Mucosa of rectum (tissue), 2 donors: ENCODE results near the gene DLX5.
A peak's percentile ranks its signal among the peaks of the same experiment; 100 is the strongest.

Source experiments
- H3K27ac ChIP-seq, 2 donors: one replicate each; pipeline ENCODE4 v1.7.0; 2013; ENCODE audit warnings: inconsistent platforms in 2 of 2, low read depth in 2 of 2, low read length in 2 of 2
- H3K27me3 ChIP-seq, 2 donors: one replicate each; pipeline ENCODE4 v1.7.0; 2013; ENCODE audit warnings: low read length in 2 of 2; ENCODE audit not compliant: control insufficient read depth in 2 of 2, insufficient read depth in 2 of 2
- H3K36me3 ChIP-seq, 2 donors: one replicate each; pipeline ENCODE4 v1.7.0; 2013; ENCODE audit warnings: low read length in 2 of 2; ENCODE audit not compliant: control insufficient read depth in 2 of 2, insufficient read depth in 2 of 2
- H3K4me1 ChIP-seq, 2 donors: one replicate each; pipeline ENCODE4 v1.7.0; 2013; ENCODE audit warnings: low read length in 2 of 2, mild to moderate bottlenecking in 1 of 2; ENCODE audit not compliant: control insufficient read depth in 2 of 2, insufficient read depth in 2 of 2
- H3K4me3 ChIP-seq, 2 donors: one replicate each; pipeline ENCODE4 v1.7.0; 2013; ENCODE audit warnings: low read length in 2 of 2
- H3K9ac ChIP-seq, 2 donors: one replicate each; pipeline ENCODE4 v1.7.0; 2013; ENCODE audit warnings: low read length in 2 of 2, low read depth in 1 of 2, mild to moderate bottlenecking in 1 of 2
- H3K9me3 ChIP-seq, 2 donors: one replicate each; pipeline ENCODE4 v1.7.0; 2013; ENCODE audit warnings: low read length in 2 of 2; ENCODE audit not compliant: control insufficient read depth in 2 of 2
- donor health status: healthy.
- donor health status: Normal muscosa, but diverticular disease.

The DLX5 gene

GRCh38 chr7:97004247-97005182 lies 20.1 kb downstream of the DLX5 start:
- no peaks in the 10 kb centered on the region for H3K9me3 ChIP-seq
- no peak overlapping the region for H3K9ac ChIP-seq
- H3K4me3 ChIP-seq = peak overlapping the region in 1 of 2 donors; percentile 27
- H3K4me1 ChIP-seq = peaks cover 3 to 4% of the 10 kb centered on the region in 2 donors
- no peaks in the 10 kb centered on the region for H3K36me3 ChIP-seq
- no peak overlapping the region for H3K27ac ChIP-seq
- peaks cover 66 to 81% of the 10 kb centered on the region in 2 donors for H3K27me3 ChIP-seq

GRCh38 chr7:97003262-97004246 lies 21.1 kb downstream of the DLX5 start:
- no peak overlapping the region for H3K27ac ChIP-seq
- H3K36me3 ChIP-seq = no peaks in the 10 kb centered on the region
- no peak overlapping the region for H3K9ac ChIP-seq
- no peaks in the 10 kb centered on the region for H3K9me3 ChIP-seq
- H3K4me1 ChIP-seq = peaks cover 3 to 4% of the 10 kb centered on the region in 2 donors
- H3K27me3 ChIP-seq = peaks cover 67 to 87% of the 10 kb centered on the region in 2 donors
- no peak overlapping the region for H3K4me3 ChIP-seq

GRCh38 chr7:97002555-97003261 lies 21.9 kb downstream of the DLX5 start:
- no peaks in the 10 kb centered on the region for H3K9me3 ChIP-seq
- H3K27ac ChIP-seq = no peak overlapping the region
- H3K4me3 ChIP-seq = no peak overlapping the region
- H3K4me1 ChIP-seq = peaks cover 3 to 4% of the 10 kb centered on the region in 2 donors
- no peak overlapping the region for H3K9ac ChIP-seq
- peaks cover 65 to 88% of the 10 kb centered on the region in 2 donors for H3K27me3 ChIP-seq
- H3K36me3 ChIP-seq = no peaks in the 10 kb centered on the region

- no peak overlapping the region for H3K9ac ChIP-seq
- peaks cover 62 to 88% of the 10 kb centered on the region in 2 donors for H3K27me3 ChIP-seq
- no peak overlapping the region for H3K27ac ChIP-seq
- no peaks in the 10 kb centered on the region for H3K9me3 ChIP-seq
- H3K4me1 ChIP-seq = peaks cover 3 to 4% of the 10 kb centered on the region in 2 donors
- H3K36me3 ChIP-seq = no peaks in the 10 kb centered on the region
- no peak overlapping the region for H3K4me3 ChIP-seq
Measured at GRCh38 chr7:97001656-97002554, 22.7 kb downstream of the DLX5 start.

GRCh38 chr7:97001221-97001620 lies 23.4 kb downstream of the DLX5 start:
- H3K4me1 ChIP-seq = peaks cover 3 to 4% of the 10 kb centered on the region in 2 donors
- no peak overlapping the region for H3K9ac ChIP-seq
- H3K9me3 ChIP-seq = no peaks in the 10 kb centered on the region
- no peak overlapping the region for H3K4me3 ChIP-seq
- H3K27me3 ChIP-seq = peaks cover 66 to 89% of the 10 kb centered on the region in 2 donors
- H3K27ac ChIP-seq = no peak overlapping the region
- no peaks in the 10 kb centered on the region for H3K36me3 ChIP-seq

GRCh38 chr7:96998744-96999143 lies 25.9 kb downstream of the DLX5 start:
- Histone ChIP-seq H3K9ac (no peak overlapping the region), H3K27me3 (peaks cover 73 to 89% of the 10 kb centered on the region in 2 donors), H3K9me3 (no peaks in the 10 kb centered on the region), H3K4me3 (no peak overlapping the region), H3K27ac (no peak overlapping the region), H3K4me1 (no peaks in the 10 kb centered on the region), H3K36me3 (no peaks in the 10 kb centered on the region)

- Histone ChIP-seq H3K9me3 (no peaks in the 10 kb centered on the region), H3K4me1 (no peaks in the 10 kb centered on the region), H3K36me3 (no peaks in the 10 kb centered on the region), H3K27ac (no peak overlapping the region), H3K4me3 (no peak overlapping the region), H3K27me3 (peaks cover 73 to 89% of the 10 kb centered on the region in 2 donors), H3K9ac (no peak overlapping the region)
Measured at GRCh38 chr7:96998333-96998732, 26.3 kb downstream of the DLX5 start.

GRCh38 chr7:96997512-96998032 lies 27.1 kb downstream of the DLX5 start:
- no peak overlapping the region for H3K9ac ChIP-seq
- no peak overlapping the region for H3K4me3 ChIP-seq
- H3K27ac ChIP-seq = no peak overlapping the region
- no peaks in the 10 kb centered on the region for H3K4me1 ChIP-seq
- no peaks in the 10 kb centered on the region for H3K9me3 ChIP-seq
- H3K36me3 ChIP-seq = no peaks in the 10 kb centered on the region
- peaks cover 73 to 88% of the 10 kb centered on the region in 2 donors for H3K27me3 ChIP-seq
